Measurements from ENCODE around the gene KIRREL3.

DNA sequence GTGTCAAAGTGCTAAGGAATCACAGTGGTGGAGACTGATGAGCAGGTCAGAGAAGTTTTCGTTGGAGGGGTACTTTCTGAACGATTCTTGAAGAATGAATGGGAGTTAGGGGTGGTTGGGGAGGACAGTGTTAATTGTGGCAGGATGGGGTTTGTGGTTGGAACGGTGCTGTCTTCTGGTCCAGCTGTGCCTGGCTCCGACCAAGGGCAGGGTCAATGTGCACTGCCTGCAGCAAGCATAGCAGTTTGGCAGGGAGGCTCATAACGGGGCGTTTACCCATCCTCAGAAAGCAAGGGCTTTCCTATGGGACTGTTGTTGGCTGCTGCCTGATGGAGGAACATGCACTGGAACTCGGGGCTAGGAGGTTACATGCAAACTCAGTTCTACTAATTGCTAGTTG lies 265.8 kb downstream of the KIRREL3 start:
- TF ChIP-seq, protein P1, sequence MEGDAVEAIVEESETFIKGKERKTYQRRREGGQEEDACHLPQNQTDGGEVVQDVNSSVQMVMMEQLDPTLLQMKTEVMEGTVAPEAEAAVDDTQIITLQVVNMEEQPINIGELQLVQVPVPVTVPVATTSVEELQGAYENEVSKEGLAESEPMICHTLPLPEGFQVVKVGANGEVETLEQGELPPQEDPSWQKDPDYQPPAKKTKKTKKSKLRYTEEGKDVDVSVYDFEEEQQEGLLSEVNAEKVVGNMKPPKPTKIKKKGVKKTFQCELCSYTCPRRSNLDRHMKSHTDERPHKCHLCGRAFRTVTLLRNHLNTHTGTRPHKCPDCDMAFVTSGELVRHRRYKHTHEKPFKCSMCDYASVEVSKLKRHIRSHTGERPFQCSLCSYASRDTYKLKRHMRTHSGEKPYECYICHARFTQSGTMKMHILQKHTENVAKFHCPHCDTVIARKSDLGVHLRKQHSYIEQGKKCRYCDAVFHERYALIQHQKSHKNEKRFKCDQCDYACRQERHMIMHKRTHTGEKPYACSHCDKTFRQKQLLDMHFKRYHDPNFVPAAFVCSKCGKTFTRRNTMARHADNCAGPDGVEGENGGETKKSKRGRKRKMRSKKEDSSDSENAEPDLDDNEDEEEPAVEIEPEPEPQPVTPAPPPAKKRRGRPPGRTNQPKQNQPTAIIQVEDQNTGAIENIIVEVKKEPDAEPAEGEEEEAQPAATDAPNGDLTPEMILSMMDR (IDR thresholded peaks at IDR 0.05 in 8 of 11, conservative IDR thresholded peaks at IDR 0.05 in 3 of 11), result no peak
- no peak for TF ChIP-seq POLR2AphosphoS5 (IDR thresholded peaks at IDR 0.05)
- no peak for TF ChIP-seq POLR2A (IDR thresholded peaks at IDR 0.05)
